HG03432 (cell line): ENCODE data around the gene LINGO1.

Experiments used
- ATAC-seq: cut with Tn5 transposase; IDR thresholded peaks from one replicate; pipeline ENCODE4 v1.9.1; 2021; ENCODE audit warnings: mild to moderate bottlenecking, moderate library complexity; ENCODE audit not compliant: unreplicated experiment

The LINGO1 gene

GRCh38 chr15:77657634-77658238 lies 25.0 kb upstream of the LINGO1 start:
- no peak for ATAC-seq

DNA sequence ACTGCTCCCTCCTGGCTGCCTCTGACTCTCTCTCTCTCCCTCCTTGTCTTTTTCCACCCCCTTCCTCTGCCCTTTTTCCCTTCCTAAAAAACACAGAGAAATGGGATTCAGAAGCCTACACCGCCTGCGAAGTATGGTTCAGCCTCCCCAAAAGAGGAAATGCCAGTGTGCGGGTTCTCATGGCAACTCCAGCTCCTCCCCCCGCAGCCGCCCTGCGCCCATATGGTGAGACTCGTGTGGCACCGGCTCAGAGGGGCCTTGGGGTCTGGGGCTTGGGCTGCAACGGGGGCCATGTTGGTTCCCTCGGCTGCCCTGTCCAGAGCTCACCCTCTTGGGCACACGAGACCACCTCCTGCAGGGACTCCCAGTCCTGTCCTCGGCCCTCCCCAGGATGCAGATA lies 23.6 kb upstream of the LINGO1 start:
- ATAC-seq = no peak

DNA sequence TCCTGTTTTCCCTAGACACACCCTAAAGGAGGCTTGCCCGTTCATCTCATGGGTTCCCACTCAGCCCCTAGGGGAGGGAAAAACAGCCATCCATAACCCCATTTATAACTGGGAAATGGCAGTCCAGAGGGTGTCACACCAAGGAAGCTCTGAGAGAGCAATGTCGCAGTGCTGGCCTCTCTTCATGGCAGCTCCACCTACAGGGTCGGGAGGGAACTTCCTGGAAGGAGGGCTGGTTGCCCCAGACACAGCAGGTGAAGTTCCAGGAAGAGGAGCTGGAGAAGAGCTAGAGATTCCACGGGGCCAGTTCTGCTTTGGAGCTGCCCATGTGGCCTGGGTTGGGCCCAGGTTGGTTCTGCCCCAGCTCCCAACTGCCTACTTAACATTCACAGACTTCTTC lies 22.3 kb upstream of the LINGO1 start:
- ATAC-seq = no peak

- no peak for ATAC-seq
Observed at GRCh38 chr15:77653832-77654480, 21.2 kb upstream of the LINGO1 start.

DNA sequence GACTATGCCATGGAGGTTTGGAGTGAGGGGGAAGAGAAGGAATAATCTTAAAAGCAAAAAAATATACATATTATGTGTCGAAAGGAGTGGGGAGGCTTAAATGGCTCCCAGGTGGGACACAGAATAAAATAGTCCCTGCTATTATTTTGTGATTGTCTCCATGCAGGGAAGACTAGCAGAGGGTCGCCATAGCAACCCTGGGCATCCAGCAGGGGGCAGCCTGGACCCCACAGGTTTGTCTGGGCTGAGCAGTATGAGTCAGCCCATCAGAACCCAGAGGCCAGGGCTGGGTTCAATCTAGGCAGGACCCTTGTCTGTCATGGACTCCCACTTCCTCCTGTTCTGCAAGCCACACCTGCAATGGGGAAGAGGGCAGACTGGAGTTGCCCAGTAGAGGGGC lies 17.6 kb upstream of the LINGO1 start:
- ATAC-seq = no peak

DNA sequence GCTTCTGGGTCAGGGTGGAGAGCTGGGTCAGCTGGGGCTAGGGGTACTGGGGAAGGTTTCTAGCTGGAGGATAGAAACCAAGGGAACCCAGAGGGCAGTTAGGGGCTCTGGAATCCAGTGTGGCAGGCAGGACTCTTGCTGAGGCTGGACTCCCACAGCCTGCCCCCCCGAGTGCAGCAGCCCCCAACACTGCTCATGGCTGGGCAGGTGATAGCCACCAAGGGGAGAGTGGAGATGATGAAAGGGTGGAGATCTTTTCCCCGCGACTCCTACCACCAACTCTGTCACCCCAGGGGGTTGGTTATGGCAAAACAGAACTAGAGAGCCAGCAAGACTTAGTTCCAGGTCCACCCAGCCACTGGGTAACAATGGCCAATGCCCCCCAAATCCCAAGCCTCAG lies 16.9 kb upstream of the LINGO1 start:
- no peak for ATAC-seq

GRCh38 chr15:77649017-77649416 lies 16.3 kb upstream of the LINGO1 start:
- no peak for ATAC-seq

- ATAC-seq = no peak
Observed at GRCh38 chr15:77647961-77648360, 15.2 kb upstream of the LINGO1 start.

DNA sequence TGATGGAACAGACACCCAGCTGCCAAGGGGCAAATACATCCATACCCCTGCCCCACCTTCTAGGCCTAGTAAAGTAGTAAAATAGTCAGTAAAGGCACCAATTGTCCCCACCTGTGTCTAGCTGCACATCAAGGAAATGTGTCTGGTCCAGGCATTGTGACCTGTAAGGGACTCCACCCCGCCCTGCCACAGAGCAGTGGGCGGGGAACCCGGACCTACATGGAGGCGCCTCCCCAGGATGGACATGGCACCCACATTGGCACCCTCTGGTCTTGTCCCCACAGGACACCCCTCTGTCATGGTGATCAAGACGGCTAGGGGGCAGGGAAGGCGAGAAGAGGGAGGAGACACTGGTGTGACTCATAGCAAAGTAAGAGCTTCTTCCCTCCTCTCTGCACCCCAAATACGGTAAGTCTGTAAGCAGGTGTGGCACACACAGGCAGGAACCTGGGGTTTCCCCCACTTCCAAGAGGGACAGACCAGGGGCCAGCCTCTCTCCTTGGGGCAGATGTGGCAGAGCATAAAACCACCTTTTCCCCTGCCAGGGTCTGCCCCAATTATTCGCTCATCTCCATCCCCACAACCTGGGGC lies 13.5 kb upstream of the LINGO1 start:
- ATAC-seq = no peak

GRCh38 chr15:77645602-77646001 lies 12.9 kb upstream of the LINGO1 start:
- no peak for ATAC-seq

DNA sequence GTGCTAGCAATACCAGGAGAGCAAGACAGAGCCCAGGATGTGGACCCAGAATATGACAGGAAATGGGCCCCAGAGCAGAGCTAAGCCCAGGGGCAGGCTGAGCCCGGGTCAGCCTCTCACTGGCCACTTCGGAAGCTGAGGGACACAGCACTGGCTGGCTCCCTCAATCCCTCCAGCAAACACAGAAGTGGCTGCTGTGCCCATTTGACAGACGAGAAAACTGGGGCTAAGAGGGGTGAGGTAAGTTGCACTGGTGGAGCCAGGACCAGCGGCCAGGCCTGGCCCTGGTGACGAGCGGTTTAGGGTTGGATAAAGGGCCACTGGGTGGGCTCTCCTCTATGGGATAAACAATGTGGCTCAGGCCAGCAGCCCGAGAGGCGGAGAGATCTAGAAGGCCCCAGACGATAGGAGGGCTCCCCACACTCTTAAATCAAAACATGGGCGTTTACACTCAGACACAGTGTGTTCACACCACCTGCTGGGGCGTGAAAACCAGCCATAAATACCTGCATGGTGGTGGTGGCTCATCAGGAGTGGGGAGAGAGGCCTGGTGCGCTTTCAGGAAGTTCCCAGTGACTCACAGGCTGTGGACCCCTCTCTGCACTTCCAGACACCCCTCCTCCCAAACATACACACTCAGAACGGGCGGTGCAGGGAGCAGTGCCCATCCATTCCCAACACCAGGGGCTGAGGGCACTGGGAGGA lies 12.0 kb upstream of the LINGO1 start:
- no peak for ATAC-seq

- no peak for ATAC-seq
Observed at GRCh38 chr15:77643764-77644163, 11.1 kb upstream of the LINGO1 start.

GRCh38 chr15:77642793-77643430 lies 10.2 kb upstream of the LINGO1 start:
- no peak for ATAC-seq

DNA sequence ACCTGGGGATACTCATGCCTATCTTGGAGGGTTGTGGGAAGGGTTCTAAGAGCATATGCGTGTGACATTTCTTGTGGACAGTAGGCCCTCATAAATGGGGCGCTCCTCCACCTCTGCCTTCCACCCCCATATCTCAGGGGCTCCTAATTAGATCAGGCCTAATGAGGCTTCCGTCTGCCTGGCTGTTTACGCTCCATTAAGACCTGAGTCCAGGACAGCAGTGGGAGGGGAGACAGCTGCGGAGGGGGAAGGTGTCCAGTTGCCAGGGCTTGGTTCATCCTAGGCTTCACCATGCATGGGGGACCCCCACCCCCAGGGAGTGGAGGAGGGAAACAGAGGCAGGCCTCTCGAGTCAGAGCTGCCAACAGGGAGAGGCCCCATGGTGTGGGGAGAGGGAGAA lies 9.3 kb upstream of the LINGO1 start:
- ATAC-seq = no peak

DNA sequence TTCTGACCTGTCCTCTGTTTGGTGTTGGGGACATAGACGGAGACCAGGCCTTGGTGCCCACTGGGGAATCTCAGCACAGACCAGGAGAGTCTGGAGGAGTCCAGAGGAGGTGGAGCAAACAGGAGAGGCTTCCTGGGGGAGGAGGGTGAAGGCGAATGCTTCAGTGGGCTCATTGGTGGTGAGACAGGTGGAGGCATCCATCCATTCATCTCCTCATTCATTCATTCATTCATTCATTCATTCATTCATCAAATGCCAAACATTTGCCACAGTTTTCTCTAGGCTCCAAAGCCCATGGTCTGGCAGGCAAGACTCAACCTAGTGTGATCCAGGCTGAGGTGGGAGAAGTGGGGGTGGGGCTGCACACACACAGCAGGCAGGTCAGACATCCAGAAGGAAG lies 7.9 kb upstream of the LINGO1 start:
- ATAC-seq = no peak

- no peak for ATAC-seq
Observed at GRCh38 chr15:77639431-77639830, 6.7 kb upstream of the LINGO1 start.

- no peak for ATAC-seq
Observed at GRCh38 chr15:77637851-77638692, 5.4 kb upstream of the LINGO1 start.

DNA sequence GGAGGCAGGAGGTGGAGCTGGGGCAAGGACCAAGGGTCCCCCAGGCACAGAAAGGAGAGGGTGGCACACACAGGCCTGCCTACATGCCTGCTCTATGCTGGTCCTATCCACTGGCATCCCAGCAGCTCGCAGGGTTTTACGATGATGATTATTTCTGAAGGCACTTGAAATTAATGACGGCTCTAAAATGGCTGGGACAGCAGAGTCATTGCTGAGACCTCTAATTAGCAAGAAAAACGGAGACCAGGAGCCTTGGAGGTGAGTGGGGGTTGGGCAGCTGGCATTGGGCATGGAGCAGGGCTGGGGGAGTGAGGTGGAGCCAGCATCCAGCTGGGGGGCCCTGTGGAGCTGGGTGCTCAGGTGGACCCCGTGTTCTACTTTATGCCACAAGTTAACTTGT lies 3.5 kb upstream of the LINGO1 start:
- no peak for ATAC-seq

DNA sequence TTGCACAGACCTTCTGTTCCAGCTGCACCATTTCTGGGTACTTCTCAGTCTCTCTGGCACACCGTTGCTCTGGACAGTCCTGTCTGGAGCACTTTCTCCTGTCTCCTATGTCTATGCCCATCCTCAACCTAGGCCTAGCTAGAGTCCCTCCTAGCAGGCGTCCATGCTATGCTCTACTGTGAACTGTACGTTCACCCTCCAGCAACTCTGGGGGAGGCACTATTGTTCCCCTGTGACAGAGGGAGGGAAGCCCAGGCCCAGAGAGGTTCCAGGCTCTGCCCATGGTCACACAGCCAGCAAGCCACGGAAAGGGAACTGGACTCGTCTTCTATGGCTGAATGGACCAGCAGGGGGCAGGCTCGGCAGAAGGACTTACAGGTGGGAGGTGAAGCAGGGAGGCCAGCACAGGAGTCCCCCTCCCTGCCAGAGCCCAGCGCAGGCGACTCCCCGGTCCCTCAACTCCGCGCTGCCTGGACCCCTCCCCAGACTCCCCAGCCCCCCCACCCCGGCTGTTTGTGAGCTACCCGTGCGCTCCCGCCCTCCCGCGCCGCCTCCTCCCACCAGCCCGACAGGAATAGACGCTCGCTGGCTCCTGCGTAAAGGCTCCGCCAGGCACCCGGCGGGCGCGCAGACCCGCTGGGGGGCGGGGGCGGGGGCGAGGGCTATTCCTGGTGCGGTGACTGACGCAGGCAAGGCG lies 1.7 kb upstream of the LINGO1 start:
- no peak for ATAC-seq

- ATAC-seq = no peak
Observed at GRCh38 chr15:77633913-77634265, 1.2 kb upstream of the LINGO1 start.
